T-helper 17 cell (primary cell): ENCODE data around the gene MPND. TPM values are rescaled to one million over a fixed set of nuclear protein-coding genes. Genes with fewer than 3 reads are reported as not detected.

Experiments
- ATAC-seq: fragments of 150-1000 bp; cut with Tn5 transposase; 2 replicates; pipeline ENCODE4 v1.10.0; 2021; ENCODE audit warnings: mild to moderate bottlenecking, moderate library complexity
- DNase-seq, 3 donors: peaks; one replicate each; pipeline versions ENCODE4 v3.0.0 to v3.0.0-alpha.2; 2020 to 2021
- H3K9me3 ChIP-seq: one replicate; pipeline ENCODE4 v1.7.0; 2013; ENCODE audit warnings: low read length, mild to moderate bottlenecking; ENCODE audit not compliant: control insufficient read depth, poor library complexity, severe bottlenecking
- H3K27ac Mint-ChIP-seq: one replicate; pipeline ENCODE4 v1.8.0; 2022; ENCODE audit warnings: mild to moderate bottlenecking, moderate library complexity, mixed read lengths
- H3K27me3 Mint-ChIP-seq: one replicate; pipeline ENCODE4 v1.8.0; 2022; ENCODE audit warnings: mixed read lengths
- H3K36me3 Mint-ChIP-seq: one replicate; pipeline ENCODE4 v1.8.0; 2022; ENCODE audit warnings: low read depth, mixed read lengths
- H3K4me1 Mint-ChIP-seq: one replicate; pipeline ENCODE4 v1.8.0; 2022; ENCODE audit warnings: mild to moderate bottlenecking, mixed read lengths
- H3K4me3 Mint-ChIP-seq: one replicate; pipeline ENCODE4 v1.8.0; 2022; ENCODE audit warnings: mild to moderate bottlenecking, moderate library complexity, mixed read lengths
- total RNA-seq, 4 donors: library from RNA in 2 of 4; stranded (reverse) in 2 of 4; gene quantifications; one replicate each; pipeline ENCODE4 v1.2.3 and lab custom pipeline; 2022 to 2026

Gene MPND
- total RNA-seq, 2 donors from 2014 or later = 13.0 to 15.1 TPM

- DNase-seq (peak; percentile 43 to 58 (median 53)), ATAC-seq (peak; percentile 72)
- H3K27me3 Mint-ChIP-seq = no peaks in the 10 kb centered on the region
- peak overlapping the region; percentile 93 for H3K4me3 Mint-ChIP-seq
- H3K9me3 ChIP-seq = no peaks in the 10 kb centered on the region
- no peaks in the 10 kb centered on the region for H3K36me3 Mint-ChIP-seq
- peak overlapping the region; percentile 95 for H3K27ac Mint-ChIP-seq
- H3K4me1 Mint-ChIP-seq = peaks cover 29% of the 10 kb centered on the region
Measured at GRCh38 chr19:4369109-4369887, 25.9 kb downstream of the MPND start.

GRCh38 chr19:4369888-4370260 lies 26.5 kb downstream of the MPND start:
- peak overlapping the region; percentile 95 for H3K27ac Mint-ChIP-seq
- peak; percentile 53 to 65 (median 56) for DNase-seq

GRCh38 chr19:4370418-4371041 lies 27.2 kb downstream of the MPND start:
- peaks cover 29% of the 10 kb centered on the region for H3K4me1 Mint-ChIP-seq
- DNase-seq = no peak
- H3K27me3 Mint-ChIP-seq = no peaks in the 10 kb centered on the region
- no peaks in the 10 kb centered on the region for H3K36me3 Mint-ChIP-seq
- H3K4me3 Mint-ChIP-seq = peak overlapping the region; percentile 93
- peak overlapping the region; percentile 95 for H3K27ac Mint-ChIP-seq
- no peaks in the 10 kb centered on the region for H3K9me3 ChIP-seq
- no peak for ATAC-seq

More at GRCh38 chr19:4369888-4370260, 26.5 kb downstream of the MPND start:
- peaks cover 29% of the 10 kb centered on the region for H3K4me1 Mint-ChIP-seq
- no peaks in the 10 kb centered on the region for H3K36me3 Mint-ChIP-seq
- ATAC-seq = peak; percentile 77
- H3K9me3 ChIP-seq = no peaks in the 10 kb centered on the region
- no peaks in the 10 kb centered on the region for H3K27me3 Mint-ChIP-seq
- H3K4me3 Mint-ChIP-seq = peak overlapping the region; percentile 93

- peaks cover 38% of the 10 kb centered on the region for H3K4me1 Mint-ChIP-seq
- H3K4me3 Mint-ChIP-seq = no peak overlapping the region
- H3K9me3 ChIP-seq = no peaks in the 10 kb centered on the region
- no peak for DNase-seq
- no peaks in the 10 kb centered on the region for H3K36me3 Mint-ChIP-seq
- no peaks in the 10 kb centered on the region for H3K27me3 Mint-ChIP-seq
- H3K27ac Mint-ChIP-seq = peak overlapping the region; percentile 95
- no peak for ATAC-seq
Measured at GRCh38 chr19:4371247-4372164, 28.1 kb downstream of the MPND start.

- Mint-ChIP-seq H3K4me3 (no peak overlapping the region), H3K27ac (peak overlapping the region; percentile 83), H3K27me3 (no peaks in the 10 kb centered on the region), H3K4me1 (peaks cover 43% of the 10 kb centered on the region), H3K36me3 (no peaks in the 10 kb centered on the region)
- H3K9me3 ChIP-seq = no peaks in the 10 kb centered on the region
- ATAC-seq (no peak), DNase-seq (no peak)
Measured at GRCh38 chr19:4372165-4373012, 29.0 kb downstream of the MPND start.

GRCh38 chr19:4373013-4373367 lies 29.6 kb downstream of the MPND start:
- H3K4me3 Mint-ChIP-seq = no peak overlapping the region
- no peaks in the 10 kb centered on the region for H3K9me3 ChIP-seq
- H3K27me3 Mint-ChIP-seq = no peaks in the 10 kb centered on the region
- H3K4me1 Mint-ChIP-seq = peaks cover 41% of the 10 kb centered on the region
- DNase-seq = no peak
- peak overlapping the region; percentile 83 for H3K27ac Mint-ChIP-seq
- ATAC-seq = no peak
- no peaks in the 10 kb centered on the region for H3K36me3 Mint-ChIP-seq

GRCh38 chr19:4373601-4374497 lies 30.5 kb downstream of the MPND start:
- Mint-ChIP-seq H3K36me3 (no peaks in the 10 kb centered on the region), H3K4me1 (peaks cover 38% of the 10 kb centered on the region), H3K4me3 (no peak overlapping the region), H3K27ac (peak overlapping the region; percentile 83), H3K27me3 (no peaks in the 10 kb centered on the region)
- DNase-seq (no peak), ATAC-seq (no peak)
- no peaks in the 10 kb centered on the region for H3K9me3 ChIP-seq

- no peaks in the 10 kb centered on the region for H3K36me3 Mint-ChIP-seq
- no peak overlapping the region for H3K4me3 Mint-ChIP-seq
- no peaks in the 10 kb centered on the region for H3K27me3 Mint-ChIP-seq
Measured at GRCh38 chr19:4374498-4375163, 31.3 kb downstream of the MPND start.

GRCh38 chr19:4375164-4376027 lies 32.0 kb downstream of the MPND start:
- no peaks in the 10 kb centered on the region for H3K9me3 ChIP-seq
- Mint-ChIP-seq H3K4me3 (no peak overlapping the region), H3K27me3 (no peaks in the 10 kb centered on the region), H3K36me3 (no peaks in the 10 kb centered on the region), H3K27ac (peak overlapping the region; percentile 93), H3K4me1 (peaks cover 44% of the 10 kb centered on the region)
- DNase-seq (no peak), ATAC-seq (no peak)

More at GRCh38 chr19:4374498-4375163, 31.3 kb downstream of the MPND start:
- no peak for DNase-seq
- Mint-ChIP-seq H3K4me1 (peaks cover 40% of the 10 kb centered on the region), H3K27ac (no peak overlapping the region)
- no peak for ATAC-seq
- H3K9me3 ChIP-seq = no peaks in the 10 kb centered on the region

- Mint-ChIP-seq H3K36me3 (no peaks in the 10 kb centered on the region), H3K4me3 (no peak overlapping the region), H3K4me1 (peaks cover 45% of the 10 kb centered on the region), H3K27me3 (no peaks in the 10 kb centered on the region), H3K27ac (peak overlapping the region; percentile 93)
- ATAC-seq = no peak
- DNase-seq = no peak
- H3K9me3 ChIP-seq = no peaks in the 10 kb centered on the region
Measured at GRCh38 chr19:4376028-4376670, 32.8 kb downstream of the MPND start.
